Neural cell (in vitro differentiated cells): Measurements from ENCODE around the gene SKAP1. TPM values are rescaled to one million over a fixed set of nuclear protein-coding genes. Genes with fewer than 3 reads are reported as not detected.

ENCODE experiments used
- H2AFZ ChIP-seq: fragments of 200-600, 300-800 bp; sonication (generic), shearing (Covaris generic); 2 replicates; pipeline ENCODE4 v1.6.0; 2014; ENCODE audit warnings: low read depth, mild to moderate bottlenecking, antibody characterized with exemption, low read length, moderate library complexity
- H3F3A ChIP-seq: fragments of 200-600 bp; shearing (Covaris generic); 2 replicates; pipeline ENCODE4 v1.6.1; 2016; ENCODE audit warnings: mild to moderate bottlenecking, moderate library complexity, mixed read lengths, antibody characterized with exemption, low read length; ENCODE audit not compliant: insufficient read depth, poor library complexity, severe bottlenecking
- H3K27ac ChIP-seq: fragments of 200-600, 300-800 bp; sonication (generic), shearing (Covaris generic); 2 replicates; pipeline ENCODE4 v1.5.1; 2014; ENCODE audit warnings: mild to moderate bottlenecking, low read length, moderate library complexity
- H3K27me3 ChIP-seq: fragments of 300-800, 200-600 bp; sonication (generic), shearing (Covaris generic); 2 replicates; pipeline ENCODE4 v1.6.0; 2014; ENCODE audit warnings: mild to moderate bottlenecking, low read depth, low read length, moderate library complexity; ENCODE audit not compliant: insufficient read depth
- H3K36me3 ChIP-seq: fragments of 300-800, 200-600 bp; sonication (generic), shearing (Covaris generic); 2 replicates; pipeline ENCODE4 v1.5.1; 2014; ENCODE audit warnings: mild to moderate bottlenecking, antibody characterized with exemption, low read length, moderate library complexity; ENCODE audit not compliant: insufficient read depth
- H3K4me2 ChIP-seq: fragments of 300-800, 200-600 bp; sonication (generic), shearing (Covaris generic); 2 replicates; pipeline ENCODE4 v1.6.0; 2014; ENCODE audit warnings: mild to moderate bottlenecking, low read length
- H3K4me3 ChIP-seq: fragments of 300-800, 200-600 bp; sonication (generic), shearing (Covaris generic); 2 replicates; pipeline ENCODE4 v1.5.1; 2014; ENCODE audit warnings: mild to moderate bottlenecking, low read length, moderate library complexity
- H3K79me2 ChIP-seq: fragments of 200-600 bp; shearing (Covaris generic); replicated peaks from 2 replicates; pipeline ENCODE4 v1.6.0; 2014; ENCODE audit warnings: mild to moderate bottlenecking, low read length, moderate library complexity; ENCODE audit not compliant: insufficient read depth
- H3K9ac ChIP-seq: fragments of 300-800, 200-600 bp; sonication (generic), shearing (Covaris generic); 2 replicates; pipeline ENCODE4 v1.6.1; 2016; ENCODE audit warnings: mild to moderate bottlenecking, low read length, mixed read lengths
- H3K9me2 ChIP-seq: fragments of 200-600 bp; shearing (Covaris generic); 2 replicates; pipeline ENCODE4 v1.6.1; 2016; ENCODE audit warnings: mild to moderate bottlenecking, low read length, mixed read lengths; ENCODE audit not compliant: insufficient read depth
- H3K9me3 ChIP-seq: fragments of 200-600, 300-800 bp; sonication (generic), shearing (Covaris generic); 2 replicates; pipeline ENCODE4 v1.6.1; 2016; ENCODE audit warnings: mild to moderate bottlenecking, mixed run types, low read length, moderate library complexity, mixed read lengths
- H4K20me1 ChIP-seq: fragments of 200-600 bp; shearing (Covaris generic); 2 replicates; pipeline ENCODE4 v1.6.1; 2016; ENCODE audit warnings: mild to moderate bottlenecking, mixed run types; ENCODE audit not compliant: insufficient read depth
- CTCF ChIP-seq: fragments of 450-650 bp; IDR thresholded peaks from 2 replicates; pipeline ENCODE4 v1.5.1; 2014; ENCODE audit warnings: antibody characterized with exemption, mild to moderate bottlenecking, moderate library complexity; ENCODE audit not compliant: poor library complexity, severe bottlenecking
- EP300 ChIP-seq: fragments of 450-650 bp; conservative IDR thresholded peaks from 2 replicates; pipeline ENCODE4 v1.6.1; 2014; ENCODE audit warnings: antibody characterized with exemption, mild to moderate bottlenecking, moderate library complexity; ENCODE audit not compliant: poor library complexity, severe bottlenecking
- EZH2 ChIP-seq: fragments of 200-600, 300-800 bp; shearing (Covaris generic), sonication (generic); IDR thresholded peaks from 2 replicates; pipeline ENCODE4 v1.6.1; 2014; ENCODE audit warnings: antibody characterized with exemption, low read length, borderline replicate concordance, mild to moderate bottlenecking; ENCODE audit not compliant: insufficient read depth, poor library complexity, severe bottlenecking
- MXI1 ChIP-seq: fragments of 450-650 bp; conservative IDR thresholded peaks from 2 replicates; pipeline ENCODE4 v1.6.1; 2014; ENCODE audit warnings: antibody characterized with exemption, mild to moderate bottlenecking; ENCODE audit not compliant: poor library complexity, severe bottlenecking
- POLR2AphosphoS5 ChIP-seq: IDR thresholded peaks from 2 replicates; pipeline ENCODE4 v1.6.1; 2012
- RAD21 ChIP-seq: fragments of 450-650 bp; conservative IDR thresholded peaks from 2 replicates; pipeline ENCODE4 v1.6.1; 2014; ENCODE audit warnings: antibody characterized with exemption, mild to moderate bottlenecking, moderate library complexity
- REST ChIP-seq: IDR thresholded peaks from 2 replicates; pipeline ENCODE4 v1.6.1; 2012; ENCODE audit warnings: borderline replicate concordance
- SMC3 ChIP-seq: fragments of 450-650 bp; conservative IDR thresholded peaks from 2 replicates; pipeline ENCODE4 v1.6.1; 2014; ENCODE audit warnings: antibody characterized with exemption, mild to moderate bottlenecking, moderate library complexity; ENCODE audit not compliant: poor library complexity
- TAF1 ChIP-seq: IDR thresholded peaks from 2 replicates; pipeline ENCODE4 v1.6.1; 2012; ENCODE audit warnings: low read depth
- polyA plus RNA-seq: library from polyadenylated mRNA; depleted of rRNA; stranded (reverse); fragments of >200 nt; gene quantifications from 2 replicates; pipeline ENCODE4 v1.2.3, GENCODE V29; 2014

Gene SKAP1
- polyA plus RNA-seq, 1 donor from 2014 or later, result 0.63 TPM

- Histone ChIP-seq H3K4me3 (peak overlapping the region; percentile 51), H3K27ac (peak overlapping the region; percentile 84), H3K27me3 (no peaks in the 10 kb centered on the region), H2AFZ (no peak overlapping the region), H3K9ac (peak overlapping the region; percentile 59), H3K9me3 (no peaks in the 10 kb centered on the region), H4K20me1 (no peaks in the 10 kb centered on the region), H3K36me3 (no peaks in the 10 kb centered on the region), H3K9me2 (no peaks in the 10 kb centered on the region), H3K79me2 (no peaks in the 10 kb centered on the region), H3F3A (no peaks in the 10 kb centered on the region), H3K4me2 (peak overlapping the region; percentile 53)
- TF ChIP-seq EZH2 (no peak), CTCF (no peak), MXI1 (no peak), EP300 (no peak), POLR2AphosphoS5 (no peak), REST (no peak), RAD21 (no peak), SMC3 (no peak), TAF1 (no peak)
Observed at GRCh38 chr17:48148029-48148770, 281.8 kb downstream of the SKAP1 start.

- Histone ChIP-seq H3K9me2 (no peaks in the 10 kb centered on the region), H3K4me2 (no peak overlapping the region), H3F3A (no peaks in the 10 kb centered on the region), H3K27me3 (no peaks in the 10 kb centered on the region), H3K79me2 (no peaks in the 10 kb centered on the region), H3K27ac (no peak overlapping the region), H3K36me3 (no peaks in the 10 kb centered on the region), H2AFZ (no peak overlapping the region), H3K9me3 (no peaks in the 10 kb centered on the region), H4K20me1 (no peaks in the 10 kb centered on the region), H3K9ac (no peak overlapping the region), H3K4me3 (no peak overlapping the region)
- TF ChIP-seq EZH2, result no peak
- TF ChIP-seq CTCF, result no peak
- TF ChIP-seq TAF1, result no peak
- TF ChIP-seq EP300, result no peak
- TF ChIP-seq RAD21, result no peak
- no peak for TF ChIP-seq POLR2AphosphoS5
- TF ChIP-seq MXI1, result no peak
- no peak for TF ChIP-seq REST
- no peak for TF ChIP-seq SMC3
Observed at GRCh38 chr17:48144976-48145798, 284.8 kb downstream of the SKAP1 start.
